GM12878 (cell line): ENCODE data around the gene SLF2. TPM values are rescaled to one million over a fixed set of nuclear protein-coding genes. Genes with fewer than 3 reads are reported as not detected.

Experiments used
- ATAC-seq: fragments of 200-7000 bp; cut with Tn5 transposase; 3 replicates; pipeline ENCODE4 v1.9.1; 2020; ENCODE audit warnings: mild to moderate bottlenecking, moderate library complexity
- BruUV-seq: library from RNA; stranded (reverse); fragments of 400-500 nt; replicated peaks from 2 replicates; lab custom pipeline; 2021; lab: Mats Ljungman, UMichigan
- CTCF ChIA-PET: fragments of 300-600 bp; sonication (Branson Sonifier 250); formaldehyde crosslinking; extraction: SDS; loops from one replicate; lab custom pipeline; 2021; ENCODE audit warnings: inconsistent platforms; lab: Yijun Ruan, JAX
- POLR2A ChIA-PET: fragments of 350-600 bp; formaldehyde crosslinking; extraction: SDS; loops from one replicate; lab custom pipeline; 2021; ENCODE audit warnings: inconsistent platforms; lab: Charles Lee
- RAD21 ChIA-PET: fragments of 300-600 bp; sonication (Branson Sonifier 250); formaldehyde crosslinking; loops from one replicate; lab custom pipeline; 2023; ENCODE audit warnings: antibody characterized with exemption; ENCODE audit not compliant: unreplicated experiment; lab: Charles Lee
- SMC1A ChIA-PET: fragments of 300-600 bp; sonication (Branson Sonifier 250); formaldehyde crosslinking; loops from one replicate; lab custom pipeline; 2023; ENCODE audit not compliant: unreplicated experiment, uncharacterized antibody; lab: Charles Lee
- DNase-seq: peaks from one replicate; pipeline ENCODE4 v3.0.0-alpha.2; 2011; ENCODE audit warnings: low read depth, low spot score
- FAIRE-seq: peaks from 3 replicates; lab custom pipeline; 2011; peaks lifted over from hg19 to GRCh38; lab: Jason Lieb, UNC
- H2AFZ ChIP-seq: 2 replicates; pipeline ENCODE4 v1.6.0; 2011; ENCODE audit warnings: low read depth, low read length, control low read depth; ENCODE audit not compliant: control insufficient read depth
- H3K27ac ChIP-seq: 2 replicates; pipeline ENCODE4 v1.5.1; 2011; ENCODE audit warnings: control low read depth; ENCODE audit not compliant: control insufficient read depth, insufficient read depth
- H3K27me3 ChIP-seq, 2 experiments: replicated peaks in 1 of 2; 2 replicates each; pipeline versions ENCODE4 v1.6.0 to v1.6.1; 2011; ENCODE audit warnings: low read length in 1 of 2; ENCODE audit not compliant: control insufficient read depth in 2 of 2, insufficient read depth in 2 of 2
- H3K36me3 ChIP-seq, 2 experiments: 2 replicates each; pipeline ENCODE4 v1.5.1; 2011; ENCODE audit warnings: low read length in 1 of 2; ENCODE audit not compliant: control insufficient read depth in 2 of 2, insufficient read depth in 2 of 2
- H3K4me1 ChIP-seq: 2 replicates; pipeline ENCODE4 v1.6.1; 2011; ENCODE audit warnings: mild to moderate bottlenecking, low read length, moderate library complexity, mixed read lengths; ENCODE audit not compliant: control insufficient read depth, insufficient read depth
- H3K4me2 ChIP-seq: 2 replicates; pipeline ENCODE4 v1.6.0; 2011; ENCODE audit warnings: control low read depth; ENCODE audit not compliant: control insufficient read depth, insufficient read depth
- H3K4me3 ChIP-seq: fragments of 200-600 bp; sonication (generic); 2 replicates; pipeline ENCODE4 v1.5.1; 2016
- H3K79me2 ChIP-seq: 2 replicates; pipeline ENCODE4 v1.6.0; 2011; ENCODE audit warnings: low read length; ENCODE audit not compliant: control insufficient read depth, insufficient read depth
- H3K9ac ChIP-seq: 2 replicates; pipeline ENCODE4 v1.8.0; 2011; ENCODE audit warnings: low read length, control low read depth, mixed read lengths; ENCODE audit not compliant: control insufficient read depth, insufficient read depth
- H3K9me3 ChIP-seq: replicated peaks from 3 replicates; pipeline ENCODE4 v1.5.1; 2011; ENCODE audit warnings: mild to moderate bottlenecking, low read length; ENCODE audit not compliant: control insufficient read depth, insufficient read depth
- H4K20me1 ChIP-seq: 2 replicates; pipeline ENCODE4 v1.6.0; 2011; ENCODE audit not compliant: control insufficient read depth, insufficient read depth
- BACH1 ChIP-seq: fragments of 450-650 bp; IDR thresholded peaks from 2 replicates; pipeline ENCODE4 v1.6.1; 2017; ENCODE audit warnings: mild to moderate bottlenecking, borderline replicate concordance
- BHLHE40 ChIP-seq, 2 experiments: fragments of 450-650 bp in 1 of 2; IDR thresholded peaks; 2 replicates each; pipeline ENCODE4 v1.6.1; 2011 to 2017; ENCODE audit warnings: low read depth in 2 of 2, borderline replicate concordance in 1 of 2, improper control_type of control experiment in 1 of 2, low read length in 1 of 2, mild to moderate bottlenecking in 1 of 2
- IRF3 ChIP-seq: fragments of 450-650 bp; IDR thresholded peaks from 2 replicates; pipeline ENCODE4 v1.6.1; 2014; ENCODE audit warnings: mild to moderate bottlenecking
- NFYB ChIP-seq: IDR thresholded peaks from 2 replicates; pipeline ENCODE4 v1.6.1; 2011; ENCODE audit warnings: low read depth, mild to moderate bottlenecking, low read length, improper control_type of control experiment, moderate library complexity; ENCODE audit not compliant: insufficient read depth
- PKNOX1 ChIP-seq: fragments of 450-650 bp; IDR thresholded peaks from 2 replicates; pipeline ENCODE4 v1.6.1; 2016; ENCODE audit warnings: mild to moderate bottlenecking
- SP1 ChIP-seq: IDR thresholded peaks from one replicate; pipeline ENCODE4 v1.6.1; 2011; ENCODE audit warnings: low read depth, low read length
- TCF12 ChIP-seq: IDR thresholded peaks from 2 replicates; pipeline ENCODE4 v1.6.1; 2011; ENCODE audit warnings: low read depth, mild to moderate bottlenecking, low read length
- ZBTB11 ChIP-seq: fragments of 450-650 bp; formaldehyde crosslinking; IDR thresholded peaks from 2 replicates; pipeline ENCODE4 v1.5.0; 2022; ENCODE audit warnings: mild to moderate bottlenecking, missing genetic modification characterization
- WGBS: methylation state at CpG from one replicate; pipeline ENCODE4 v1.1.6; 2016; ENCODE audit warnings: low lambda C conversion rate; ENCODE audit not compliant: insufficient replicate concordance, insufficient coverage; ENCODE audit errors: missing lambda C conversion rate; 5-methylcytosine and 5-hydroxymethylcytosine counted together
- in situ Hi-C: fragments of 300-500 bp; cut with MboI; formaldehyde crosslinking; loops from 9 replicates; pipeline ENCODE4 v1.14.3; 2018; ENCODE audit warnings: mixed read lengths
- intact Hi-C: fragments of 100-400 bp; cut with micrococcal nuclease; formaldehyde crosslinking; loops from one replicate; pipeline ENCODE4 v1.14.2; 2022; ENCODE audit not compliant: unreplicated experiment
- polyA plus RNA-seq, 11 experiments: library from polyadenylated mRNA; depleted of rRNA in 4 of 11; unstranded in 6 of 11; stranded (reverse) in 5 of 11; fragments of >200 nt; fragmentation: Nextera tagmentation in 4 of 11; fragmentation: Illumina TruSeq in 1 of 11; extraction: Ambion mirVana in 4 of 11; extraction: Trizol in 1 of 11; gene quantifications; 1 replicate in 1 of 11; 2 replicates in 10 of 11; pipeline versions ENCODE4 v1.2.1 to v1.2.3, GENCODE V29; 2011 to 2016; ENCODE audit warnings: inconsistent platforms in 2 of 11, missing spikeins in 2 of 11, low read depth in 1 of 11
- total RNA-seq, 4 experiments: library from RNA; depleted of rRNA in 3 of 4; stranded (reverse); fragments of >200 nt in 3 of 4; fragmentation: Illumina TruSeq in 1 of 4; extraction: Trizol in 1 of 4; gene quantifications; 2 replicates each; pipeline versions ENCODE4 v1.2.1 to v1.2.3, GENCODE V29; 2013 to 2021

Gene SLF2
- total and polyA plus RNA-seq, 10 of the 15 experiments (the other 5 are each of a cell fraction or from before 2014, with no cell fraction given), result 3.0 to 25.2 (median 17.9) TPM

GRCh38 chr10:100864978-100865377 is 47.8 kb upstream of the SLF2 start:
- Histone ChIP-seq H3K27me3 (peaks cover 4 to 10% of the 10 kb centered on the region in 2 experiments; a peak in 2 of 4 replicates), H3K4me3 (no peak overlapping the region), H3K36me3 (no peaks in the 10 kb centered on the region), H3K9me3 (no peaks in the 10 kb centered on the region), H3K79me2 (no peaks in the 10 kb centered on the region), H3K4me2 (no peak overlapping the region), H4K20me1 (no peaks in the 10 kb centered on the region), H3K4me1 (no peaks in the 10 kb centered on the region), H3K9ac (no peak overlapping the region), H2AFZ (no peak overlapping the region), H3K27ac (no peak overlapping the region)
- FAIRE-seq (no peak), DNase-seq (no peak), ATAC-seq (no peak)
- RAD21 ChIA-PET, result no interaction called here
- SMC1A ChIA-PET, result no interaction called here
- intact Hi-C loops (no loop called here), in situ Hi-C loops (no loop called here)
- 0% methylated on average over 4 of the region's 4 CpGs for WGBS
- BruUV-seq, result no TSS peak
- POLR2A ChIA-PET, result no interaction called here
- no peak for TF ChIP-seq IRF3
- TF ChIP-seq BHLHE40 (IDR thresholded peaks at IDR 0.05; ENCODE audit: borderline replicate concordance in 1 of 2, low read depth in 2 of 2, low read length in 1 of 2), result peak in 1 of 2 experiments; percentile 83; a peak in 2 of 4 replicates
- CTCF ChIA-PET, result no interaction called here

GRCh38 chr10:100866010-100866409 is 46.8 kb upstream of the SLF2 start:
- Histone ChIP-seq H3K9me3 (no peaks in the 10 kb centered on the region), H3K4me3 (no peak overlapping the region), H4K20me1 (no peaks in the 10 kb centered on the region), H2AFZ (no peak overlapping the region), H3K27me3 (peaks cover 4 to 10% of the 10 kb centered on the region in 2 experiments; a peak in 2 of 4 replicates), H3K4me1 (no peaks in the 10 kb centered on the region), H3K79me2 (no peaks in the 10 kb centered on the region), H3K4me2 (no peak overlapping the region), H3K9ac (no peak overlapping the region), H3K27ac (no peak overlapping the region), H3K36me3 (no peaks in the 10 kb centered on the region)
- WGBS, result 11% methylated on average over 7 of the region's 7 CpGs
- in situ Hi-C loops (no loop called here), intact Hi-C loops (no loop called here)
- DNase-seq, result no peak
- no peak; the same call in 2 of the 3 replicates for ATAC-seq
- no TSS peak for BruUV-seq
- no peak for FAIRE-seq
- POLR2A ChIA-PET, result no interaction called here
- SMC1A ChIA-PET, result no interaction called here
- CTCF ChIA-PET, result no interaction called here
- RAD21 ChIA-PET, result no interaction called here
- TF ChIP-seq PKNOX1 (no peak), TCF12 (no peak), SP1 (no peak), BACH1 (no peak), ZBTB11 (CRISPR knock-in tag) (no peak), NFYB (no peak)
